GM18951 (cell line): ENCODE data around the gene PURA.

ENCODE experiments used
- POLR2A ChIP-seq: IDR thresholded peaks from 4 replicates; pipeline ENCODE4 v1.6.1; 2011; ENCODE audit warnings: mild to moderate bottlenecking; ENCODE audit not compliant: insufficient read length, insufficient read depth; ENCODE audit errors: extremely low read depth
- in situ Hi-C: fragments of 300-500 bp; cut with MboI; formaldehyde crosslinking; loops from one replicate; pipeline ENCODE4 v1.12.0; 2022; ENCODE audit warnings: low sequenced_read_pairs, mixed read lengths, inconsistent platforms; ENCODE audit not compliant: unreplicated experiment

Gene PURA

GRCh38 chr5:140103154-140103553, 10.8 kb upstream of the PURA start:
- TF ChIP-seq POLR2A = no peak
- in situ Hi-C loops = no loop called here

GRCh38 chr5:140104100-140104499, 9.8 kb upstream of the PURA start:
- in situ Hi-C loops = no loop called here
- no peak for TF ChIP-seq POLR2A

GRCh38 chr5:140106101-140106500, 7.8 kb upstream of the PURA start:
- in situ Hi-C loops = no loop called here
- TF ChIP-seq POLR2A = no peak

- in situ Hi-C loops = no loop called here
- TF ChIP-seq POLR2A = no peak
Measured at GRCh38 chr5:140106805-140107311, 7.1 kb upstream of the PURA start.

GRCh38 chr5:140107312-140108092, 6.4 kb upstream of the PURA start:
- in situ Hi-C loops = no loop called here
- TF ChIP-seq POLR2A = peak; percentile 86

GRCh38 chr5:140108093-140109017, 5.6 kb upstream of the PURA start:
- no peak for TF ChIP-seq POLR2A
- in situ Hi-C loops = no loop called here

GRCh38 chr5:140109018-140109758, 4.7 kb upstream of the PURA start:
- TF ChIP-seq POLR2A = no peak
- in situ Hi-C loops = no loop called here

GRCh38 chr5:140109759-140110645, 3.9 kb upstream of the PURA start:
- no peak for TF ChIP-seq POLR2A
- in situ Hi-C loops = no loop called here

GRCh38 chr5:140110646-140110957, 3.3 kb upstream of the PURA start:
- TF ChIP-seq POLR2A = no peak
- in situ Hi-C loops = no loop called here

GRCh38 chr5:140111011-140111858, 2.7 kb upstream of the PURA start:
- in situ Hi-C loops = no loop called here
- TF ChIP-seq POLR2A = no peak

- TF ChIP-seq POLR2A = no peak
- in situ Hi-C loops = no loop called here
Measured at GRCh38 chr5:140111859-140112551, 1.9 kb upstream of the PURA start.
